ENCODE data around the gene STARD9. TPM values are rescaled to one million over a fixed set of nuclear protein-coding genes. Genes with fewer than 3 reads are reported as not detected.
"Not testable (repeated sequence)": the region's sequence is repeated elsewhere in the genome, so short reads cannot be mapped to it uniquely, and the experiment has no call there.

Gene STARD9
- total RNA-seq, 1 experiment from 2014 or later = 1.7 TPM

- H3K9me3 ChIP-seq (ENCODE audit: insufficient read depth, low read depth) = no peaks in the 10 kb centered on the region
- peaks cover 25% of the 10 kb centered on the region for H3K79me2 ChIP-seq (ENCODE audit: low read depth)
- no peaks in the 10 kb centered on the region for H3K36me3 ChIP-seq (ENCODE audit: low read depth)
- no peaks in the 10 kb centered on the region for H3K9me2 ChIP-seq (ENCODE audit: insufficient read depth)
- H2AFZ ChIP-seq = peak overlapping the region; percentile 97
- no peaks in the 10 kb centered on the region for H3F3A ChIP-seq (ENCODE audit: insufficient read depth, low read depth)
- H3K4me1 ChIP-seq (replicated peaks; ENCODE audit: insufficient read depth) = peaks cover 15% of the 10 kb centered on the region
- ChIA-PET CTCF (interaction anchor here (0.6 kb wide), 1 partner anchor 85 kb away, joined by 5 read pairs; no protein-coding TSS in a partner anchor), POLR2A (ENCODE audit: unreplicated experiment) (interaction anchor here (0.7 kb wide), 1 partner anchor 159 kb away, joined by 4 read pairs; no protein-coding TSS in a partner anchor)
- no peaks in the 10 kb centered on the region for H3K27me3 ChIP-seq (ENCODE audit: insufficient read depth, low read depth)
- BruUV-seq (replicated peaks) = TSS peak; percentile 43
- DNase-seq = no peak
- no peak for TF ChIP-seq CTCF (conservative IDR thresholded peaks at IDR 0.05)
- no peak for TF ChIP-seq EZH2 (IDR thresholded peaks at IDR 0.05; ENCODE audit: low read depth)
- intact Hi-C loops (cut with micrococcal nuclease; ENCODE audit: unreplicated experiment) = loop anchor here (2.0 kb wide), 3 partner anchors 58 to 378 kb away; partner anchors contain the start of gene ZNF106
- H3K4me3 ChIP-seq = peak overlapping the region; percentile 87
- no peaks in the 10 kb centered on the region for H4K20me1 ChIP-seq (ENCODE audit: insufficient read depth)
- peak overlapping the region; percentile 40 for H3K27ac ChIP-seq
- peak overlapping the region; percentile 86 for H3K4me2 ChIP-seq
Observed at GRCh38 chr15:42549032-42549491, 26.3 kb upstream of the STARD9 start.

DNA sequence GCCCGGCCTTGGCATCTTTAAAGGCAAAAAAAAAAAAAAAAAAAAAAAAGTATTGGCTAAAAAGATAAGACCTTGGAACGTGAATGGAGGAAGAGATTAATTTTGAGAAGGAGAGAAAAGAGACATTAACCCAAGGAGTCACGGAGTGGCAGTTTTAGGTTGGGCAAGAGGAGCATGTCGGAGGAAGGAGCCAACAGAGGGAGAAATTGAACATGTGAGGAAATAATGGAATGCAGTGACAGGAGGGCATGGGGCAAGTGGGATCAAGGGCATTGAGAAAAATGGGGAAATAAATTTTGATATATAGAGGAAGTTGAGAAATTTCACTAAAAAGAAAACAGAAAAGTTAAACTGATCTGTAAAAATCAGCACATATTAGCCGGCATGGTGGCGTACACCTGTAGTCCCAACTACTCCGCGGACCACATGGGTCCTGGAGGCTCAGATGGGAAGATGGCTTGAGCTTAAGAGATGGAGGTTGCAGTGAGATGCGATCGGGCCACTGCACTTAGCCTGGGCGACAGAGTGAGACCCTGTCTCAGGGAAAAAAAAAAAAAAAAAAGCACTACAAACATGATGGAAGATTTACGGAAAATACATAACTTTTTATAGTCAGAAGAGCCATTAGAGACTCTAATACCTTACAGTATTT lies 25.5 kb upstream of the STARD9 start:
- Histone ChIP-seq H3K4me2 (peak overlapping the region; percentile 86), H3K27me3 (ENCODE audit: insufficient read depth, low read depth) (no peaks in the 10 kb centered on the region), H2AFZ (no peak overlapping the region), H3K4me1 (replicated peaks; ENCODE audit: insufficient read depth) (peaks cover 15% of the 10 kb centered on the region), H3K4me3 (peak overlapping the region; percentile 87), H3K27ac (no peak overlapping the region), H3K9me2 (ENCODE audit: insufficient read depth) (no peaks in the 10 kb centered on the region), H3F3A (ENCODE audit: insufficient read depth, low read depth) (no peaks in the 10 kb centered on the region), H3K36me3 (ENCODE audit: low read depth) (no peaks in the 10 kb centered on the region), H3K79me2 (ENCODE audit: low read depth) (peaks cover 25% of the 10 kb centered on the region), H3K9me3 (ENCODE audit: insufficient read depth, low read depth) (no peaks in the 10 kb centered on the region), H4K20me1 (ENCODE audit: insufficient read depth) (no peaks in the 10 kb centered on the region)
- intact Hi-C loops (cut with micrococcal nuclease; ENCODE audit: unreplicated experiment) = loop anchor here (2.0 kb wide), 3 partner anchors 59 to 377 kb away; partner anchors contain the start of gene ZNF106
- DNase-seq = no peak
- ChIA-PET POLR2A (ENCODE audit: unreplicated experiment) (no interaction called here), CTCF (no interaction called here)
- no TSS peak for BruUV-seq (replicated peaks)
- TF ChIP-seq EZH2 (IDR thresholded peaks at IDR 0.05; ENCODE audit: low read depth) (no peak), CTCF (conservative IDR thresholded peaks at IDR 0.05) (no peak)

DNA sequence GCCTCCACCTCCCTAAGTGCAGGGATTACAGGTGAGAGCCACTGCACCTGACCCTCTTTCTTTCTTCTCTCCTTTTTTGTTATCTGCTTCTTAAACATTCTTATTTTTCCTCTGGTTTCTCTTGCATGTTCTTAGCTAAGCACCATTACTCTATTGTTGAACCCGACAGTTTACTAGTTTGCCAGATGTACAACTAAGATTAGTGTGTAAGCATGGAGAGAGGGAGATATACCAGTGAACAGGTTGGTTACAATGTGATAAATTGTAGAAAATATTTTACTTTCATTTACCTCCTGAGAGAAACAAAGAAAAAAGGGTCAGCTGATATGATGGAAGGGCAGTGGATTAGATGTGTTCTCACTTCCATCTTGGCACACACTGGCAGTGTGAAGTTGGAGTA lies 21.9 kb upstream of the STARD9 start:
- POLR2A ChIA-PET (ENCODE audit: unreplicated experiment) = interaction anchor here (0.6 kb wide), 1 partner anchor 59 kb away, joined by 4 read pairs; no protein-coding TSS in a partner anchor
- no peak overlapping the region for H3K4me2 ChIP-seq
- TF ChIP-seq CTCF (conservative IDR thresholded peaks at IDR 0.05) (no peak), EZH2 (IDR thresholded peaks at IDR 0.05; ENCODE audit: low read depth) (no peak)
- intact Hi-C loops (cut with micrococcal nuclease; ENCODE audit: unreplicated experiment) = no loop called here
- no TSS peak for BruUV-seq (replicated peaks)
- no peaks in the 10 kb centered on the region for H4K20me1 ChIP-seq (ENCODE audit: insufficient read depth)
- no peaks in the 10 kb centered on the region for H3K9me3 ChIP-seq (ENCODE audit: insufficient read depth, low read depth)
- peaks cover 6% of the 10 kb centered on the region for H3K4me1 ChIP-seq (replicated peaks; ENCODE audit: insufficient read depth)
- CTCF ChIA-PET = no interaction called here
- no peaks in the 10 kb centered on the region for H3K36me3 ChIP-seq (ENCODE audit: low read depth)
- no peak overlapping the region for H3K4me3 ChIP-seq
- H3K79me2 ChIP-seq (ENCODE audit: low read depth) = peaks cover 25% of the 10 kb centered on the region
- no peak overlapping the region for H3K27ac ChIP-seq
- DNase-seq = no peak
- H3K9me2 ChIP-seq (ENCODE audit: insufficient read depth) = no peaks in the 10 kb centered on the region
- H3F3A ChIP-seq (ENCODE audit: insufficient read depth, low read depth) = no peaks in the 10 kb centered on the region
- H3K27me3 ChIP-seq (ENCODE audit: insufficient read depth, low read depth) = no peaks in the 10 kb centered on the region
- no peak overlapping the region for H2AFZ ChIP-seq

GRCh38 chr15:42556550-42557207 lies 18.7 kb upstream of the STARD9 start:
- DNase-seq; H3K4me1 ChIP-seq (replicated peaks; ENCODE audit: insufficient read depth); H3K36me3 ChIP-seq (ENCODE audit: low read depth); H3K27ac ChIP-seq; intact Hi-C loops (cut with micrococcal nuclease; ENCODE audit: unreplicated experiment); H3K79me2 ChIP-seq (ENCODE audit: low read depth); H3F3A ChIP-seq (ENCODE audit: insufficient read depth, low read depth); H3K4me3 ChIP-seq; H3K9me3 ChIP-seq (ENCODE audit: insufficient read depth, low read depth); CTCF ChIA-PET; H2AFZ ChIP-seq; H3K9me2 ChIP-seq (ENCODE audit: insufficient read depth); H3K27me3 ChIP-seq (ENCODE audit: insufficient read depth, low read depth); H4K20me1 ChIP-seq (ENCODE audit: insufficient read depth); H3K4me2 ChIP-seq; BruUV-seq (replicated peaks): not testable (repeated sequence)
- POLR2A ChIA-PET (ENCODE audit: unreplicated experiment) = interaction anchor here (0.6 kb wide), 1 partner anchor 1747 kb away, joined by 10 read pairs; no protein-coding TSS in a partner anchor

Measured in PC-9 (cell line).